CD4-positive, alpha-beta T cell (primary cell): ENCODE measurements around the gene RNF32. TPM values are rescaled to one million over a fixed set of nuclear protein-coding genes. Genes with fewer than 3 reads are reported as not detected.

Experiments
- ATAC-seq: fragments of 200-7000 bp; cut with Tn5 transposase; one replicate; pipeline ENCODE4 v1.10.0; 2022; ENCODE audit warnings: mild to moderate bottlenecking; ENCODE audit not compliant: poor library complexity
- CTCF ChIA-PET: fragments of 350-600 bp; sonication (Branson Sonifier 250); formaldehyde crosslinking; loops from one replicate; lab custom pipeline; 2021; ENCODE audit warnings: antibody characterized with exemption, inconsistent platforms; lab: Charles Lee
- POLR2A ChIA-PET: fragments of 350-600 bp; sonication (Branson Sonifier 250); formaldehyde crosslinking; loops from one replicate; lab custom pipeline; 2021; ENCODE audit warnings: antibody characterized with exemption, inconsistent platforms; lab: Charles Lee
- DNase-seq, 14 experiments: peaks; one replicate each; pipeline ENCODE4 v3.0.0-alpha.2; 2013 to 2020; ENCODE audit warnings: mixed read lengths in 2 of 14
- H3K27ac ChIP-seq, 2 donors: one replicate each; pipeline versions ENCODE4 v1.5.1 to v1.7.0; 2013; ENCODE audit warnings: low read length in 2 of 2, low read depth in 1 of 2, mild to moderate bottlenecking in 1 of 2
- H3K27me3 ChIP-seq, 2 experiments: 1 replicate in 1 of 2; 2 replicates in 1 of 2; pipeline versions ENCODE4 v1.6.1 to v1.7.0; 2013; ENCODE audit warnings: low read length in 2 of 2, control low read depth in 1 of 2, mild to moderate bottlenecking in 1 of 2, moderate library complexity in 1 of 2; ENCODE audit not compliant: insufficient read depth in 2 of 2, control insufficient read depth in 1 of 2
- H3K36me3 ChIP-seq: one replicate; pipeline ENCODE4 v1.6.1; 2013; ENCODE audit warnings: low read length, control low read depth; ENCODE audit not compliant: insufficient read depth
- H3K4me1 ChIP-seq: one replicate; pipeline ENCODE4 v1.6.1; 2013; ENCODE audit warnings: low read length, control low read depth; ENCODE audit not compliant: insufficient read depth
- H3K4me3 ChIP-seq: one replicate; pipeline ENCODE4 v1.5.1; 2013; ENCODE audit warnings: mild to moderate bottlenecking, low read length, moderate library complexity
- H3K9me3 ChIP-seq, 2 experiments: 1 replicate in 1 of 2; 2 replicates in 1 of 2; pipeline versions ENCODE4 v1.6.1 to v1.7.0; 2013; ENCODE audit warnings: low read length in 2 of 2, mild to moderate bottlenecking in 2 of 2, control low read depth in 1 of 2, moderate library complexity in 1 of 2; ENCODE audit not compliant: control insufficient read depth in 1 of 2, insufficient read depth in 1 of 2
- H3K27ac Mint-ChIP-seq: one replicate; pipeline ENCODE4 v1.8.0; 2020; ENCODE audit warnings: mixed read lengths
- H3K27me3 Mint-ChIP-seq: one replicate; pipeline ENCODE4 v1.8.0; 2021; ENCODE audit warnings: mixed read lengths
- H3K36me3 Mint-ChIP-seq: one replicate; pipeline ENCODE4 v1.8.0; 2021; ENCODE audit warnings: low read depth, mixed read lengths
- H3K4me1 Mint-ChIP-seq: one replicate; pipeline ENCODE4 v1.8.0; 2021; ENCODE audit warnings: low read depth, mixed read lengths
- H3K4me3 Mint-ChIP-seq: one replicate; pipeline ENCODE4 v1.8.0; 2020; ENCODE audit warnings: mild to moderate bottlenecking, mixed read lengths
- H3K9me3 Mint-ChIP-seq: one replicate; pipeline ENCODE4 v1.8.0; 2020; ENCODE audit warnings: mixed read lengths
- intact Hi-C, 2 experiments: fragments of 100-400 bp; cut with DNase I in 1 of 2; cut with micrococcal nuclease in 1 of 2; formaldehyde crosslinking; loops; one replicate each; pipeline versions ENCODE4 v1.15.1 to v1.9.0; 2023 to 2025; cut with DNase I, micrococcal nuclease
- total RNA-seq, 174 experiments: library from RNA in 2 of 174; stranded (reverse) in 2 of 174; gene quantifications; one replicate each; pipeline ENCODE4 v1.2.3 and lab custom pipeline; 2021 to 2026
- TF ChIP-seq, protein P1 (sequence below): fragments of 200-600 bp; IDR thresholded peaks from one replicate; pipeline ENCODE4 v1.8.0; 2022; ENCODE audit warnings: antibody characterized with exemption, mild to moderate bottlenecking

Gene RNF32
- total RNA-seq, 2 experiments from 2014 or later = 0.99 TPM; not detected in 1

DNA sequence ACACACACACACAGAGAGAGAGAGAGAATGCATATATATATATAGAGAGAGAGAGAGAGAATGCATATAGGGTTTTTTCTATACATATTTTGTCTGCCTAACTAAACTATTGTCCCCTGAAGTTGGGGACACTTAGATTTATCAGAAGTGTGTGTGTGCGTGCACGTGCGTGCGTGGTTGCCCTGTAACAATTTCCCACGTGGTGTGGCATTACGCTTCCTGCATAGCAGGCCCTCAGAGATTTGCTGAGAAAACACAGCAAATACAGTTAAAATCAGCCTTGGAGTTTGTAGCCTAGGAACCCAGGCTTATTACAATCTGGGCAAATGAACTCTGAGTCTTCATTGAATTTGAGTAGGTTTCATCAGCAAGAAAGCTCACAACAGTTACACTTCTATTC lies 14.7 kb downstream of the RNF32 start:
- H3K27me3 ChIP-seq = peaks cover 7 to 13% of the 10 kb centered on the region in 2 experiments
- ChIA-PET POLR2A (no interaction called here), CTCF (no interaction called here)
- peaks cover 51% of the 10 kb centered on the region for H3K27me3 Mint-ChIP-seq
- ATAC-seq = no peak
- H3K36me3 Mint-ChIP-seq = no peaks in the 10 kb centered on the region
- TF ChIP-seq, protein P1, sequence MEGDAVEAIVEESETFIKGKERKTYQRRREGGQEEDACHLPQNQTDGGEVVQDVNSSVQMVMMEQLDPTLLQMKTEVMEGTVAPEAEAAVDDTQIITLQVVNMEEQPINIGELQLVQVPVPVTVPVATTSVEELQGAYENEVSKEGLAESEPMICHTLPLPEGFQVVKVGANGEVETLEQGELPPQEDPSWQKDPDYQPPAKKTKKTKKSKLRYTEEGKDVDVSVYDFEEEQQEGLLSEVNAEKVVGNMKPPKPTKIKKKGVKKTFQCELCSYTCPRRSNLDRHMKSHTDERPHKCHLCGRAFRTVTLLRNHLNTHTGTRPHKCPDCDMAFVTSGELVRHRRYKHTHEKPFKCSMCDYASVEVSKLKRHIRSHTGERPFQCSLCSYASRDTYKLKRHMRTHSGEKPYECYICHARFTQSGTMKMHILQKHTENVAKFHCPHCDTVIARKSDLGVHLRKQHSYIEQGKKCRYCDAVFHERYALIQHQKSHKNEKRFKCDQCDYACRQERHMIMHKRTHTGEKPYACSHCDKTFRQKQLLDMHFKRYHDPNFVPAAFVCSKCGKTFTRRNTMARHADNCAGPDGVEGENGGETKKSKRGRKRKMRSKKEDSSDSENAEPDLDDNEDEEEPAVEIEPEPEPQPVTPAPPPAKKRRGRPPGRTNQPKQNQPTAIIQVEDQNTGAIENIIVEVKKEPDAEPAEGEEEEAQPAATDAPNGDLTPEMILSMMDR = no peak
- H3K4me3 Mint-ChIP-seq = no peak overlapping the region
- intact Hi-C loops = no loop called here
- no peak overlapping the region for H3K4me3 ChIP-seq
- no peak overlapping the region for H3K27ac ChIP-seq
- H3K4me1 ChIP-seq = no peaks in the 10 kb centered on the region
- no peaks in the 10 kb centered on the region for H3K4me1 Mint-ChIP-seq
- no peak for DNase-seq
- no peaks in the 10 kb centered on the region for H3K36me3 ChIP-seq
- H3K27ac Mint-ChIP-seq = no peak overlapping the region
- no peaks in the 10 kb centered on the region for H3K9me3 Mint-ChIP-seq
- H3K9me3 ChIP-seq = peaks cover 0 to 3% of the 10 kb centered on the region in 2 experiments

DNA sequence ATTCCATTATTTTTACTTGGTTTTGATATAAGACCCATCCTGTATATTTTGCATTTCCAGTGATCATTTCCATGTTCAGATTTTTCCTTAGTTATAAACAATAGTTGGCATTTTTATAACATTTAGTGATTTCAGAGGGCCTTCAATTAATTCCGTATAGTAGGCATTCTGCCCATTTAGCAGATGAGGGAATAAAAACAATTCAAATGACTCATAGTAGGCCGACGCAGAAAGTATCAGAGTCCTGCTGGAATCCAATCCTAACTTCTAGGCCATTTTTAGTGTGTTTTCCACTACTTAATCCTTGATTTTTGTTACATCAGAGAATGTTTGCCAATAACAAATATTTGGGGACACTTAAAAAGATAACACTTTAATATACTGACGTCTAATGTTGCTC lies 15.4 kb downstream of the RNF32 start:
- H3K9me3 Mint-ChIP-seq = no peaks in the 10 kb centered on the region
- no peak for DNase-seq

DNA sequence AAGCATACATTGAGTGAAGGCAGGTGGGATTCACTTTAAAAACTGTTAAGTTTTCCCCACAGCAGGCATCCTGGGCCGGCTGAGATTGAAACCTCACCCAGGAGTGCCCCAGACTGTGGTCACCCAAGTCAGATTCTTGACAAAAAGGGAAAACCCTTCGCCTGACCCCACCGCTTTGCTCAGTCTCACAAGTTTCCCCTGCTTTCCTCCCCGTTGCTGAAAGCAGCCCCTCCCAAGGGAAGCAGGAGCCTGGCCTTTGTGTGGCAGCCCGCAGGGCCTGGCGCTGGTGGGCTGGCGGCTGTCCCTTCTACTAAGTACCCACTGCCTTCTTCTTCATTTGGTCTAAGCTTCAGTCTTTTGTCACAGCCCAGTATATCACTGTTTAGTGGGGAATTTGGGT lies 16.0 kb downstream of the RNF32 start:
- Histone ChIP-seq H3K9me3 (no peaks in the 10 kb centered on the region), H3K36me3 (no peaks in the 10 kb centered on the region), H3K27me3 (peaks cover 0 to 4% of the 10 kb centered on the region in 2 experiments), H3K27ac (no peak overlapping the region), H3K4me3 (no peak overlapping the region), H3K4me1 (no peaks in the 10 kb centered on the region)
- CTCF ChIA-PET = no interaction called here
- H3K4me3 Mint-ChIP-seq = no peak overlapping the region
- no peaks in the 10 kb centered on the region for H3K9me3 Mint-ChIP-seq
- no peak overlapping the region for H3K27ac Mint-ChIP-seq
- no peaks in the 10 kb centered on the region for H3K36me3 Mint-ChIP-seq
- DNase-seq (no peak), ATAC-seq (no peak)
- POLR2A ChIA-PET = no interaction called here
- H3K27me3 Mint-ChIP-seq = peaks cover 40% of the 10 kb centered on the region
- TF ChIP-seq, protein P1 = no peak
- intact Hi-C loops = no loop called here
- no peaks in the 10 kb centered on the region for H3K4me1 Mint-ChIP-seq

More for the DNA sequence above, 15.4 kb downstream of the RNF32 start:
- Histone ChIP-seq H3K36me3 (no peaks in the 10 kb centered on the region), H3K27ac (no peak overlapping the region), H3K9me3 (no peaks in the 10 kb centered on the region), H3K4me1 (no peaks in the 10 kb centered on the region), H3K27me3 (peaks cover 0 to 5% of the 10 kb centered on the region in 2 experiments), H3K4me3 (no peak overlapping the region)
- H3K36me3 Mint-ChIP-seq = no peaks in the 10 kb centered on the region
- H3K27me3 Mint-ChIP-seq = peaks cover 44% of the 10 kb centered on the region
- ChIA-PET POLR2A (no interaction called here), CTCF (no interaction called here)
- TF ChIP-seq, protein P1 = no peak
- H3K4me1 Mint-ChIP-seq = no peaks in the 10 kb centered on the region
- intact Hi-C loops = no loop called here
- ATAC-seq = no peak
- no peak overlapping the region for H3K27ac Mint-ChIP-seq
- no peak overlapping the region for H3K4me3 Mint-ChIP-seq
